WTC11 (cell line): ENCODE measurements around the gene MNT. TPM values are rescaled to one million over a fixed set of nuclear protein-coding genes. Genes with fewer than 3 reads are reported as not detected.
A peak's percentile ranks its signal among the peaks of the same experiment; 100 is the strongest.

Source experiments
- ATAC-seq: fragments of 200-7000 bp; cut with Tn5 transposase; 2 replicates; pipeline ENCODE4 v1.10.0; 2021; ENCODE audit warnings: mild to moderate bottlenecking, moderate library complexity
- CTCF ChIA-PET: fragments of 300-600 bp; sonication (Branson Sonifier 250); formaldehyde crosslinking; loops from one replicate; lab custom pipeline; 2021; ENCODE audit warnings: antibody characterized with exemption; lab: Charles Lee
- POLR2A ChIA-PET: fragments of 350-600 bp; sonication (Branson Sonifier 250); formaldehyde crosslinking; loops from one replicate; lab custom pipeline; 2021; ENCODE audit warnings: antibody characterized with exemption; lab: Charles Lee
- DNase-seq: peaks from one replicate; pipeline ENCODE4 v3.0.0; 2021; ENCODE audit warnings: low spot score
- H3K27ac Mint-ChIP-seq: 2 replicates; pipeline ENCODE4 v1.8.0; 2021; ENCODE audit warnings: mixed read lengths
- H3K27me3 Mint-ChIP-seq: 2 replicates; pipeline ENCODE4 v1.8.0; 2021; ENCODE audit warnings: low read depth, mild to moderate bottlenecking, moderate library complexity, mixed read lengths
- H3K36me3 Mint-ChIP-seq: 2 replicates; pipeline ENCODE4 v1.8.0; 2021; ENCODE audit warnings: mixed read lengths
- H3K4me1 Mint-ChIP-seq: 2 replicates; pipeline ENCODE4 v1.8.0; 2022; ENCODE audit warnings: mixed read lengths
- H3K4me3 Mint-ChIP-seq: 2 replicates; pipeline ENCODE4 v1.8.0; 2021; ENCODE audit warnings: mild to moderate bottlenecking, moderate library complexity, mixed read lengths
- H3K9me3 Mint-ChIP-seq: 2 replicates; pipeline ENCODE4 v1.8.0; 2021; ENCODE audit warnings: mixed read lengths
- ELF4 ChIP-seq: sonication (generic); formaldehyde crosslinking; IDR thresholded peaks from 2 replicates; pipeline ENCODE4 v1.8.1; 2022; ENCODE audit warnings: low read depth, mild to moderate bottlenecking, moderate library complexity, missing genetic modification reagents
- MXD4 ChIP-seq: fragments of 250-450 bp; sonication (Bioruptor Pico); IDR thresholded peaks from 2 replicates; pipeline ENCODE4 v1.8.0; 2021; ENCODE audit warnings: mild to moderate bottlenecking, moderate library complexity, borderline replicate concordance
- NFYB ChIP-seq: sonication (generic); formaldehyde crosslinking; conservative IDR thresholded peaks from 2 replicates; pipeline ENCODE4 v1.8.0; 2022; ENCODE audit warnings: low read depth, missing genetic modification reagents
- TCF7 ChIP-seq: sonication (generic); formaldehyde crosslinking; IDR thresholded peaks from 2 replicates; pipeline ENCODE4 v1.8.0; 2022; ENCODE audit warnings: mild to moderate bottlenecking, low read depth, missing genetic modification reagents, moderate library complexity
- ZNF416 ChIP-seq: fragments of 250-450 bp; sonication (Bioruptor Pico); IDR thresholded peaks from 2 replicates; pipeline ENCODE4 v1.9.0; 2021; ENCODE audit warnings: mild to moderate bottlenecking, inconsistent platforms
- ZNF423 ChIP-seq: fragments of 250-450 bp; sonication (Bioruptor Pico); IDR thresholded peaks from 2 replicates; pipeline ENCODE4 v2.1.2; 2022; ENCODE audit warnings: mild to moderate bottlenecking, moderate library complexity
- ZNF671 ChIP-seq: fragments of 250-450 bp; sonication (Bioruptor Pico); IDR thresholded peaks from 2 replicates; pipeline ENCODE4 v1.8.0; 2021; ENCODE audit warnings: mild to moderate bottlenecking
- total RNA-seq: library from RNA; stranded (reverse); gene quantifications from 3 replicates; pipeline ENCODE4 v1.2.3, GENCODE V29; 2021
- TF ChIP-seq, protein P1 (sequence below): sonication (generic); formaldehyde crosslinking; conservative IDR thresholded peaks from 2 replicates; pipeline ENCODE4 v1.8.1; 2023; ENCODE audit warnings: mild to moderate bottlenecking, low read depth, missing genetic modification reagents, moderate library complexity
- TF ChIP-seq, protein P2 (sequence below): fragments of 250-450 bp; sonication (Bioruptor Pico); IDR thresholded peaks from 2 replicates; pipeline ENCODE4 v1.8.0; 2021; ENCODE audit warnings: mild to moderate bottlenecking
- TF ChIP-seq, protein P3 (sequence below): sonication (generic); formaldehyde crosslinking; IDR thresholded peaks from 2 replicates; pipeline ENCODE4 v1.8.0; 2022; ENCODE audit warnings: mild to moderate bottlenecking, missing genetic modification reagents
- TF ChIP-seq, protein P4 (sequence below): sonication (generic); formaldehyde crosslinking; IDR thresholded peaks from 2 replicates; pipeline ENCODE4 v1.8.0; 2023; ENCODE audit warnings: missing genetic modification reagents
- TF ChIP-seq, protein P5 (sequence below): sonication (generic); formaldehyde crosslinking; IDR thresholded peaks from 2 replicates; pipeline ENCODE4 v1.8.1; 2022; ENCODE audit warnings: low read depth, missing genetic modification reagents, borderline replicate concordance
- TF ChIP-seq, protein P6 (sequence below): sonication (generic); formaldehyde crosslinking; IDR thresholded peaks from 2 replicates; pipeline ENCODE4 v1.8.1; 2023; ENCODE audit warnings: mild to moderate bottlenecking, missing genetic modification reagents, moderate library complexity

The MNT gene
- total RNA-seq, 1 experiment from 2014 or later: 21.6 TPM

DNA sequence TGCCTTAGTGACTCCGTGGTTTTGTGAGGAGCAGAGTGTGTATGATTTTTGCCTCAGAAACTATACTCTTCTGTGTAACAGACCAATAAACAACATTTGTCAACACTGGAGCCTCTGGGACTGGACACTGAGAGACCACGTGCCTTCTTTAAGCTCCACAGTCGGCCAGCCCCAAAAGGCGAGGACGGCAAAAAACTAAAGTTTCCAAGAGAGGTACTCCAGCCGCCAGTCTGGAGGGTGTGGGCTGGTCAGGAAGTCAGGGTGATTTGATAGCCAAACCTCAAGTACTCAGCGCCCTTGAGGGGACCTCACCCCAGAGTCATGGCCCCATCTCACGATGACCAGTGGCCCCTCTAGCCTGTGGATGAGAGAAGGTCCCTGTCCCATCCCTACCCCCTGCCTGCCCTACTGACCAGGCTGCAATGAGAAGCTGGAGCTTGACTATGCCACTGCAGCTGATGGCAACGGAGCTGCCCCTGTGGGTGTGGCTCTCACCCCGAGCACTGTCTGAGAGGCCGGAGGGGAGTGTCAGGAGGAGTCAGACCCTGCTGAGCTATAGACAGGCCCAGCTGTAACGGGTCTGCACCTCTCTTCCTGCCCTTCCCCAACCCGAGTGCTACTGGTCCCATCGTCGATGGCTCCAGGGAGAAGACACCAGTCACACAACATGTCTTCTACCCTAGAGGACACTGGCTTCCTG lies 19.8 kb downstream of the MNT start (continued):
- TF ChIP-seq, protein P1, sequence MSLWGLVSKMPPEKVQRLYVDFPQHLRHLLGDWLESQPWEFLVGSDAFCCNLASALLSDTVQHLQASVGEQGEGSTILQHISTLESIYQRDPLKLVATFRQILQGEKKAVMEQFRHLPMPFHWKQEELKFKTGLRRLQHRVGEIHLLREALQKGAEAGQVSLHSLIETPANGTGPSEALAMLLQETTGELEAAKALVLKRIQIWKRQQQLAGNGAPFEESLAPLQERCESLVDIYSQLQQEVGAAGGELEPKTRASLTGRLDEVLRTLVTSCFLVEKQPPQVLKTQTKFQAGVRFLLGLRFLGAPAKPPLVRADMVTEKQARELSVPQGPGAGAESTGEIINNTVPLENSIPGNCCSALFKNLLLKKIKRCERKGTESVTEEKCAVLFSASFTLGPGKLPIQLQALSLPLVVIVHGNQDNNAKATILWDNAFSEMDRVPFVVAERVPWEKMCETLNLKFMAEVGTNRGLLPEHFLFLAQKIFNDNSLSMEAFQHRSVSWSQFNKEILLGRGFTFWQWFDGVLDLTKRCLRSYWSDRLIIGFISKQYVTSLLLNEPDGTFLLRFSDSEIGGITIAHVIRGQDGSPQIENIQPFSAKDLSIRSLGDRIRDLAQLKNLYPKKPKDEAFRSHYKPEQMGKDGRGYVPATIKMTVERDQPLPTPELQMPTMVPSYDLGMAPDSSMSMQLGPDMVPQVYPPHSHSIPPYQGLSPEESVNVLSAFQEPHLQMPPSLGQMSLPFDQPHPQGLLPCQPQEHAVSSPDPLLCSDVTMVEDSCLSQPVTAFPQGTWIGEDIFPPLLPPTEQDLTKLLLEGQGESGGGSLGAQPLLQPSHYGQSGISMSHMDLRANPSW (CRISPR knock-in tag): no peak
- TF ChIP-seq ELF4 (CRISPR knock-in tag): no peak
- TF ChIP-seq, protein P2, sequence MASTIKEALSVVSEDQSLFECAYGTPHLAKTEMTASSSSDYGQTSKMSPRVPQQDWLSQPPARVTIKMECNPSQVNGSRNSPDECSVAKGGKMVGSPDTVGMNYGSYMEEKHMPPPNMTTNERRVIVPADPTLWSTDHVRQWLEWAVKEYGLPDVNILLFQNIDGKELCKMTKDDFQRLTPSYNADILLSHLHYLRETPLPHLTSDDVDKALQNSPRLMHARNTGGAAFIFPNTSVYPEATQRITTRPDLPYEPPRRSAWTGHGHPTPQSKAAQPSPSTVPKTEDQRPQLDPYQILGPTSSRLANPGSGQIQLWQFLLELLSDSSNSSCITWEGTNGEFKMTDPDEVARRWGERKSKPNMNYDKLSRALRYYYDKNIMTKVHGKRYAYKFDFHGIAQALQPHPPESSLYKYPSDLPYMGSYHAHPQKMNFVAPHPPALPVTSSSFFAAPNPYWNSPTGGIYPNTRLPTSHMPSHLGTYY (CRISPR knock-in tag): no peak
- no peak for TF ChIP-seq ZNF416 (CRISPR knock-in tag)
- TF ChIP-seq, protein P3, sequence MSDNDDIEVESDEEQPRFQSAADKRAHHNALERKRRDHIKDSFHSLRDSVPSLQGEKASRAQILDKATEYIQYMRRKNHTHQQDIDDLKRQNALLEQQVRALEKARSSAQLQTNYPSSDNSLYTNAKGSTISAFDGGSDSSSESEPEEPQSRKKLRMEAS (CRISPR knock-in tag): no peak
- no peak for TF ChIP-seq ZNF671 (CRISPR knock-in tag)
- no peak for TF ChIP-seq NFYB (CRISPR knock-in tag)
- no peak for TF ChIP-seq TCF7 (CRISPR knock-in tag)
- TF ChIP-seq, protein P4, sequence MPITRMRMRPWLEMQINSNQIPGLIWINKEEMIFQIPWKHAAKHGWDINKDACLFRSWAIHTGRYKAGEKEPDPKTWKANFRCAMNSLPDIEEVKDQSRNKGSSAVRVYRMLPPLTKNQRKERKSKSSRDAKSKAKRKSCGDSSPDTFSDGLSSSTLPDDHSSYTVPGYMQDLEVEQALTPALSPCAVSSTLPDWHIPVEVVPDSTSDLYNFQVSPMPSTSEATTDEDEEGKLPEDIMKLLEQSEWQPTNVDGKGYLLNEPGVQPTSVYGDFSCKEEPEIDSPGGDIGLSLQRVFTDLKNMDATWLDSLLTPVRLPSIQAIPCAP (CRISPR knock-in tag): no peak
- TF ChIP-seq, protein P5, sequence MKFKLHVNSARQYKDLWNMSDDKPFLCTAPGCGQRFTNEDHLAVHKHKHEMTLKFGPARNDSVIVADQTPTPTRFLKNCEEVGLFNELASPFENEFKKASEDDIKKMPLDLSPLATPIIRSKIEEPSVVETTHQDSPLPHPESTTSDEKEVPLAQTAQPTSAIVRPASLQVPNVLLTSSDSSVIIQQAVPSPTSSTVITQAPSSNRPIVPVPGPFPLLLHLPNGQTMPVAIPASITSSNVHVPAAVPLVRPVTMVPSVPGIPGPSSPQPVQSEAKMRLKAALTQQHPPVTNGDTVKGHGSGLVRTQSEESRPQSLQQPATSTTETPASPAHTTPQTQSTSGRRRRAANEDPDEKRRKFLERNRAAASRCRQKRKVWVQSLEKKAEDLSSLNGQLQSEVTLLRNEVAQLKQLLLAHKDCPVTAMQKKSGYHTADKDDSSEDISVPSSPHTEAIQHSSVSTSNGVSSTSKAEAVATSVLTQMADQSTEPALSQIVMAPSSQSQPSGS (CRISPR knock-in tag): no peak
- TF ChIP-seq, all 79 proteins: peak for 0

DNA sequence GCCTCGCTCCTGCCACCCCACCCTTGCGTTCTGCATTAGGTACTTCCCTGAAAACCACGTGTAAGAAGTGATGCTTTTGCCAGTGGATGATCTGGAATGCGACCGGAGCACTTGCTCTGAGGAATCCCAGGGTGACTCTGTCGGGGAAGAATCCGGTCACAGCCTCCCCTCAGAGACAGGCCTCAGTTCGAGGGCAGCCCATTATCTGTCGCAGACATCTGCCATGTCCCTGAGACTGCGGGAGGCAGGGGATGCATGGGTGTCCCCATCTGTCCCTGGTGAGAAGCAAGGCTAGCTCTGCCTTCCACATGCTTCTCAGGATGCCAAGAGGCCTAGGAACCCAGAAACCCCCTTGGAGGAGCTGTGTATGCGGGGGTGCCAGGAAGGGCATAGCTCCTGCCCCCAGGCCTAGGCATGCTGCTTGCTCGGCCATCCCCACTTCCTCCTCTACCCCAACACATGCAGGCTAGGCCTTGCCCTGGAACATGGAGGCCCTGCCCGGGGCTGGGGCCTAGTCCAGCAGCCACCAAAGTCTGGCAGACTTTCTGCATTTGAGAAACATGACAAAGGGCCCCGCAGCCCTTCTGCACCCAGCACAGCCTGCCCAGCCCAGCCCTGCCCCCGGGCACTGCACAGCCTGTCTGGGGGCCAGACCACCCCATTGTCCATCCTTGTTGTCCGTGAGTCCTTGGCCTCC lies 20.5 kb downstream of the MNT start:
- H3K27ac Mint-ChIP-seq: peak overlapping the region; percentile 52; the same call in 1 of the 2 replicates
- peaks cover 13% of the 10 kb centered on the region for H3K4me1 Mint-ChIP-seq
- no peaks in the 10 kb centered on the region for H3K27me3 Mint-ChIP-seq
- no peak overlapping the region for H3K4me3 Mint-ChIP-seq
- POLR2A ChIA-PET: no interaction called here
- H3K36me3 Mint-ChIP-seq: peaks cover 9% of the 10 kb centered on the region; the same call in 1 of the 2 replicates
- TF ChIP-seq ZNF423 (CRISPR knock-in tag) (no peak), MXD4 (CRISPR knock-in tag) (no peak)
- TF ChIP-seq, protein P1 (CRISPR knock-in tag): no peak
- TF ChIP-seq, protein P6, sequence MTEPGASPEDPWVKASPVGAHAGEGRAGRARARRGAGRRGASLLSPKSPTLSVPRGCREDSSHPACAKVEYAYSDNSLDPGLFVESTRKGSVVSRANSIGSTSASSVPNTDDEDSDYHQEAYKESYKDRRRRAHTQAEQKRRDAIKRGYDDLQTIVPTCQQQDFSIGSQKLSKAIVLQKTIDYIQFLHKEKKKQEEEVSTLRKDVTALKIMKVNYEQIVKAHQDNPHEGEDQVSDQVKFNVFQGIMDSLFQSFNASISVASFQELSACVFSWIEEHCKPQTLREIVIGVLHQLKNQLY: no peak
- ATAC-seq (no peak), DNase-seq (no peak)
- no peaks in the 10 kb centered on the region for H3K9me3 Mint-ChIP-seq
- CTCF ChIA-PET: interaction anchor here (2.2 to 7.4 kb wide), 4 partner anchors 11 to 36 kb away, joined by 9 to 268 read pairs (median 64); no protein-coding TSS in a partner anchor
